K562 (cell line): ENCODE data around the gene CRYZ. TPM values are rescaled to one million over a fixed set of nuclear protein-coding genes. Genes with fewer than 3 reads are reported as not detected.
A peak's percentile ranks its signal among the peaks of the same experiment; 100 is the strongest.

Experiments used
- ATAC-seq: fragments of 200-7000 bp; cut with Tn5 transposase; 3 replicates; pipeline ENCODE4 v1.9.1; 2020; ENCODE audit warnings: moderate library complexity
- BruUV-seq: library from RNA; stranded (reverse); fragments of 400-500 nt; replicated peaks from 2 replicates; lab custom pipeline; 2021; lab: Mats Ljungman, UMichigan
- CTCF ChIA-PET: fragments of 300-600 bp; formaldehyde crosslinking; extraction: SDS; loops from one replicate; lab custom pipeline; 2021; ENCODE audit warnings: low intra/inter-chr PET ratio; lab: Yijun Ruan, JAX
- POLR2A ChIA-PET: fragments of 300-600, 350-650 bp; sonication (Branson Sonifier 250); formaldehyde crosslinking; extraction: SDS; loops from one replicate; lab custom pipeline; 2021; ENCODE audit warnings: antibody characterized with exemption, inconsistent platforms; lab: Yijun Ruan, JAX
- DNase-seq, 4 experiments: peaks; one replicate each; pipeline versions ENCODE4 v3.0.0 to v3.0.0-alpha.2; 2011 to 2018; ENCODE audit warnings: low spot score in 3 of 4, mixed read lengths in 3 of 4; ENCODE audit errors: extremely low read depth in 1 of 4
- FAIRE-seq: peaks from 2 replicates; lab custom pipeline; 2011; peaks lifted over from hg19 to GRCh38; lab: Jason Lieb, UNC
- H2AFZ ChIP-seq: 2 replicates; pipeline ENCODE4 v1.6.0; 2011; ENCODE audit warnings: low read depth, low read length, control low read depth, inconsistent platforms
- H3K27ac ChIP-seq: fragments of 200-600 bp; 3 replicates; pipeline ENCODE4 v1.8.0; 2011; ENCODE audit warnings: low read depth, mild to moderate bottlenecking, control low read depth, inconsistent platforms, low read length, moderate library complexity, mixed read lengths; ENCODE audit errors: extremely low read depth
- H3K27me3 ChIP-seq, 2 experiments: fragments of 300-600 bp in 1 of 2; 2 replicates in 1 of 2; 3 replicates in 1 of 2; pipeline versions ENCODE4 v1.6.0 to v1.8.0; 2011; ENCODE audit warnings: inconsistent platforms in 2 of 2, low read length in 2 of 2, mild to moderate bottlenecking in 1 of 2, mixed read lengths in 1 of 2, moderate library complexity in 1 of 2; ENCODE audit not compliant: control insufficient read depth in 2 of 2, insufficient read depth in 2 of 2
- H3K36me3 ChIP-seq: fragments of 300-600 bp; 3 replicates; pipeline ENCODE4 v1.8.0; 2011; ENCODE audit warnings: mild to moderate bottlenecking, low read length, inconsistent platforms; ENCODE audit not compliant: control insufficient read depth, insufficient read depth
- H3K4me1 ChIP-seq, 2 experiments: fragments of 200-600 bp in 1 of 2; replicated peaks in 1 of 2; 2 replicates in 1 of 2; 3 replicates in 1 of 2; pipeline versions ENCODE4 v1.5.1 to v1.8.0; 2011; ENCODE audit warnings: inconsistent platforms in 2 of 2, low read length in 2 of 2, mild to moderate bottlenecking in 1 of 2, mixed read lengths in 1 of 2, moderate library complexity in 1 of 2; ENCODE audit not compliant: control insufficient read depth in 2 of 2, insufficient read depth in 2 of 2
- H3K4me2 ChIP-seq: 2 replicates; pipeline ENCODE4 v1.6.1; 2011; ENCODE audit warnings: low read length, control low read depth, inconsistent platforms, mixed read lengths; ENCODE audit not compliant: insufficient read depth
- H3K4me3 ChIP-seq: fragments of 200-600 bp; sonication (generic), shearing (Covaris generic); 2 replicates; pipeline ENCODE4 v1.5.1; 2016; ENCODE audit warnings: control low read depth, inconsistent platforms
- H3K79me2 ChIP-seq: fragments of 200-600 bp; 3 replicates; pipeline ENCODE4 v1.8.0; 2011; ENCODE audit warnings: low read length, inconsistent platforms; ENCODE audit not compliant: control insufficient read depth, insufficient read depth
- H3K9ac ChIP-seq, 2 experiments: 2 replicates each; pipeline versions ENCODE4 v1.6.0 to v1.6.1; 2011; ENCODE audit warnings: low read depth in 2 of 2, low read length in 2 of 2, control low read depth in 1 of 2, inconsistent platforms in 1 of 2, mild to moderate bottlenecking in 1 of 2, mixed read lengths in 1 of 2; ENCODE audit not compliant: insufficient read depth in 1 of 2
- H3K9me1 ChIP-seq: one replicate; pipeline ENCODE4 v1.6.0; 2011; ENCODE audit warnings: inconsistent platforms, mild to moderate bottlenecking, low read length, moderate library complexity; ENCODE audit not compliant: control insufficient read depth, insufficient read depth
- H3K9me3 ChIP-seq: replicated peaks from 2 replicates; pipeline ENCODE4 v1.5.1; 2011; ENCODE audit warnings: low read depth, low read length, inconsistent platforms; ENCODE audit not compliant: control insufficient read depth, insufficient read depth
- H4K20me1 ChIP-seq: replicated peaks from 2 replicates; pipeline ENCODE4 v1.6.1; 2011; ENCODE audit warnings: low read length, inconsistent platforms, mixed read lengths; ENCODE audit not compliant: control insufficient read depth, insufficient read depth
- CEBPG ChIP-seq, 3 experiments: fragments of 200-800 bp in 1 of 3; sonication (Bioruptor generic) in 1 of 3; sonication (generic) in 1 of 3; formaldehyde crosslinking in 1 of 3; IDR thresholded peaks in 2 of 3; conservative IDR thresholded peaks in 1 of 3; 2 replicates each; pipeline versions ENCODE4 v1.6.1 to v1.8.0; 2016 to 2022; ENCODE audit warnings: missing compliant biosample characterization in 2 of 3, missing genetic modification characterization in 2 of 3, mild to moderate bottlenecking in 1 of 3, missing genetic modification reagents in 1 of 3
- RFX1 ChIP-seq: fragments of 450-650 bp; IDR thresholded peaks from 2 replicates; pipeline ENCODE4 v1.6.1; 2016; ENCODE audit warnings: mild to moderate bottlenecking, moderate library complexity
- ZNF764 ChIP-seq: fragments of 250-450 bp; sonication (Bioruptor Pico); IDR thresholded peaks from 2 replicates; pipeline ENCODE4 v1.4.0; 2020; ENCODE audit warnings: low read depth, mild to moderate bottlenecking, moderate library complexity
- WGBS: fragments of 100-300 bp; shearing (Covaris generic); methylation state at CpG from one replicate; pipeline ENCODE4 v1.1.6; 2016; ENCODE audit warnings: low coverage, mixed read lengths; ENCODE audit not compliant: insufficient coverage; ENCODE audit errors: missing lambda C conversion rate; 5-methylcytosine and 5-hydroxymethylcytosine counted together
- in situ Hi-C: fragments of 300-500 bp; cut with MboI; formaldehyde crosslinking; loops from 4 replicates; pipeline ENCODE4 v1.15.0; 2018; ENCODE audit warnings: inconsistent platforms, mixed read lengths
- intact Hi-C: fragments of 100-400 bp; cut with micrococcal nuclease; formaldehyde crosslinking; loops from 2 replicates; pipeline ENCODE4 v1.14.2; 2022
- polyA plus RNA-seq, 8 experiments: library from polyadenylated mRNA; depleted of rRNA in 4 of 8; stranded (reverse) in 5 of 8; unstranded in 3 of 8; fragments of >200 nt; fragmentation: Nextera tagmentation in 2 of 8; fragmentation: Illumina TruSeq in 1 of 8; extraction: Ambion mirVana in 2 of 8; extraction: Trizol in 1 of 8; gene quantifications; 2 replicates each; pipeline versions ENCODE4 v1.2.1 to v1.2.3, GENCODE V29; 2011 to 2014; ENCODE audit warnings: inconsistent platforms in 1 of 8, missing spikeins in 1 of 8
- total RNA-seq, 7 experiments: library from RNA; depleted of rRNA in 6 of 7; stranded (reverse); fragments of >200 nt in 6 of 7; fragmentation: Illumina TruSeq in 2 of 7; extraction: Trizol in 2 of 7; gene quantifications; 2 replicates each; pipeline versions ENCODE4 v1.2.1 to v1.2.3, GENCODE V29; 2011 to 2021; ENCODE audit warnings: low replicate concordance in 1 of 7
- TF ChIP-seq, protein P1 (sequence below): fragments of 450-650 bp; IDR thresholded peaks from one replicate; pipeline ENCODE4 v1.6.1; 2018; ENCODE audit warnings: mild to moderate bottlenecking, moderate library complexity; ENCODE audit not compliant: partially characterized antibody
- TF ChIP-seq, protein P2 (sequence below): fragments of 450-650 bp; IDR thresholded peaks from 2 replicates; pipeline ENCODE4 v1.6.1; 2018; ENCODE audit warnings: mild to moderate bottlenecking, low read depth; ENCODE audit not compliant: partially characterized antibody

CRYZ gene
- total and polyA plus RNA-seq, 9 of the 15 experiments (the other 6 are each of a cell fraction or from before 2014, with no cell fraction given) = 51.7 to 179 (median 81.4) TPM

DNA sequence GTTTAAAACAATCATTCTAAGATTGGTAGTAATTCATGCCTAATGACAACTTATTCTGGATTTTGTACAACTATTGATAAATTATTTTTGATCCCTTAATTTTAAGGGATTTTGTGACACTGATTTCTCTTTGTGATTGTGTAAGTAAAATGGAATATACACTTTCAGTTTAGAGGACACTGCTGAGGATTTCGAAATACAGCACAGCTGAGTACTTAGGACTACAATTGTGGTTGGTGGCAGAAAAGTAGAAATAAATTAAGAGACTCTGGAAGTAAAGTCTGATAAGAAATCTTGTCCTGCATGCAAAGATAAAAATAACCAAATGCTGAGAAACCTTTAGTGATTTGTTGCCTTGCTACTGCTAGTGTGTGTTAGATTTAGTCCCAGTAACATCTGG is 40.1 kb upstream of the CRYZ start:
- in situ Hi-C loops = no loop called here

More for the DNA sequence above, 40.1 kb upstream of the CRYZ start:
- no peaks in the 10 kb centered on the region for H3K9me3 ChIP-seq
- intact Hi-C loops = loop anchor here (1.0 to 5.0 kb wide), 2 partner anchors 359 to 430 kb away; partner anchors contain the start of gene LHX8
- no peaks in the 10 kb centered on the region for H3K79me2 ChIP-seq
- no peak for FAIRE-seq
- no peak for TF ChIP-seq CEBPG (CRISPR knock-in tag; IDR thresholded peaks at IDR 0.05)
- peak in 1 of 2 experiments; percentile 44; a peak in 1 of 4 replicates for TF ChIP-seq CEBPG (tag; conservative IDR thresholded peaks at IDR 0.05 in 1 of 2, IDR thresholded peaks at IDR 0.05 in 1 of 2)
- no peak for TF ChIP-seq RFX1
- TF ChIP-seq ZNF764 (CRISPR knock-in tag) = no peak
- TF ChIP-seq, protein P1, sequence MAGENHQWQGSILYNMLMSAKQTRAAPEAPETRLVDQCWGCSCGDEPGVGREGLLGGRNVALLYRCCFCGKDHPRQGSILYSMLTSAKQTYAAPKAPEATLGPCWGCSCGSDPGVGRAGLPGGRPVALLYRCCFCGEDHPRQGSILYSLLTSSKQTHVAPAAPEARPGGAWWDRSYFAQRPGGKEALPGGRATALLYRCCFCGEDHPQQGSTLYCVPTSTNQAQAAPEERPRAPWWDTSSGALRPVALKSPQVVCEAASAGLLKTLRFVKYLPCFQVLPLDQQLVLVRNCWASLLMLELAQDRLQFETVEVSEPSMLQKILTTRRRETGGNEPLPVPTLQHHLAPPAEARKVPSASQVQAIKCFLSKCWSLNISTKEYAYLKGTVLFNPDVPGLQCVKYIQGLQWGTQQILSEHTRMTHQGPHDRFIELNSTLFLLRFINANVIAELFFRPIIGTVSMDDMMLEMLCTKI = no peak
- TF ChIP-seq, protein P2, sequence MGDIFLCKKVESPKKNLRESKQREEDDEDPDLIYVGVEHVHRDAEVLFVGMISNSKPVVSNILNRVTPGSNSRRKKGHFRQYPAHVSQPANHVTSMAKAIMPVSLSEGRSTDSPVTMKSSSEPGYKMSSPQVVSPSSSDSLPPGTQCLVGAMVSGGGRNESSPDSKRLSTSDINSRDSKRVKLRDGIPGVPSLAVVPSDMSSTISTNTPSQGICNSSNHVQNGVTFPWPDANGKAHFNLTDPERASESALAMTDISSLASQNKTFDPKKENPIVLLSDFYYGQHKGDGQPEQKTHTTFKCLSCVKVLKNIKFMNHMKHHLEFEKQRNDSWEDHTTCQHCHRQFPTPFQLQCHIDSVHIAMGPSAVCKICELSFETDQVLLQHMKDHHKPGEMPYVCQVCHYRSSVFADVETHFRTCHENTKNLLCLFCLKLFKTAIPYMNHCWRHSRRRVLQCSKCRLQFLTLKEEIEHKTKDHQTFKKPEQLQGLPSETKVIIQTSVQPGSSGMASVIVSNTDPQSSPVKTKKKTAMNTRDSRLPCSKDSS = no peak
- CTCF ChIA-PET = interaction anchor here (1.0 to 4.4 kb wide), 2 partner anchors 431 to 859 kb away, joined by 3 to 53 read pairs; no protein-coding TSS in a partner anchor
- H2AFZ ChIP-seq = no peak overlapping the region
- H3K36me3 ChIP-seq = no peaks in the 10 kb centered on the region
- no peaks in the 10 kb centered on the region for H3K9me1 ChIP-seq
- H3K27ac ChIP-seq = no peak overlapping the region
- H3K27me3 ChIP-seq = no peaks in the 10 kb centered on the region
- no peak for DNase-seq
- no peaks in the 10 kb centered on the region; a peak in 1 of 5 replicates for H3K4me1 ChIP-seq
- POLR2A ChIA-PET = no interaction called here
- H4K20me1 ChIP-seq = no peaks in the 10 kb centered on the region
- no peak overlapping the region for H3K9ac ChIP-seq
- 0% methylated on average over 1 of the region's 1 CpG for WGBS
- ATAC-seq = no peak
- no TSS peak for BruUV-seq
- no peak overlapping the region for H3K4me3 ChIP-seq
- H3K4me2 ChIP-seq = no peak overlapping the region
